ENCODE results near the gene SF3B4.
A peak's percentile ranks its signal among the peaks of the same experiment; 100 is the strongest.

SF3B4 gene

DNA sequence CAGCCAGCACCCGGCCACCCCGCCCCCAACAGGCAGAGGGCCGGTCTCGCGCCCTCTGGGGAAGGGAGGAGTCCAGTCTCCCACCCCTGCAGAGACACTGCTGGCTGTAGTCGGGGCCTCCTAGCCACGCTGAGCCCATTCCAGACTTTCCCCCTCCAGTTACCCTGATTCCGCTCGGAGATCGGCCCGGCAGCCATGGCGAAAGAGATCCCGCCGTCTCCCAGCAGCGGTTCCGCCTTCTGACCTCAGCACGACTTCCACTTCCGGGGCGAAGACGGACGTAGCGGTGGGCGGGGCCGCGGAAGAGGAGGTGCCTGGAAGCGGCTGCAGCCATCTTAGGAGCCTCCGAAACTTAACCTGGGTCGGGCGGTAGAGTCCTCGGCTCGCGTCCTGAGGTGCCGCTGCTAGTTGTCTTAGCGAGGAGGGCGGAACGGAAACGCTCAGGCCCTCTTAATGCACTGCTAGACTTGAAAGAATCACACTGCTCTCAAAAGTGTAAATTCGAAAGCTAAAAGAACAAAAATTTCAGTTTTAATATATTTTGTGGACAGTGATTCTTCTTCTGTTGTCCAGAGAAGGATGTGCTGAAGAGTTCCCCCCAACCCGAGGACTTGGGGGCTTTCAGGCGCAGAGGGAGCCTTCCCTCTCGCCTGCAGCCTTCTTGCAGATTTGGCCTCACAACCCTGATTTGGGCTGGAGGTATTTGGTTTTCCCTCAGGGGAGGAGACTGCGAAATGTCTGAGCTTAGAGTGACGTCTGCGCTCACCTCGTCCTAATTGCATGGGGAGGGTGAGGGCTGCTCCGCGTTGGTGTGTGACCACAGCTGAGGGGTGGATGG, at the start of gene SF3B4:
Gene SF3B4 (minus strand): TSS at position 241 of the 838 bp plus-strand sequence. CDS start 44 bp downstream, at position 197.
- TF ChIP-seq, protein P1, sequence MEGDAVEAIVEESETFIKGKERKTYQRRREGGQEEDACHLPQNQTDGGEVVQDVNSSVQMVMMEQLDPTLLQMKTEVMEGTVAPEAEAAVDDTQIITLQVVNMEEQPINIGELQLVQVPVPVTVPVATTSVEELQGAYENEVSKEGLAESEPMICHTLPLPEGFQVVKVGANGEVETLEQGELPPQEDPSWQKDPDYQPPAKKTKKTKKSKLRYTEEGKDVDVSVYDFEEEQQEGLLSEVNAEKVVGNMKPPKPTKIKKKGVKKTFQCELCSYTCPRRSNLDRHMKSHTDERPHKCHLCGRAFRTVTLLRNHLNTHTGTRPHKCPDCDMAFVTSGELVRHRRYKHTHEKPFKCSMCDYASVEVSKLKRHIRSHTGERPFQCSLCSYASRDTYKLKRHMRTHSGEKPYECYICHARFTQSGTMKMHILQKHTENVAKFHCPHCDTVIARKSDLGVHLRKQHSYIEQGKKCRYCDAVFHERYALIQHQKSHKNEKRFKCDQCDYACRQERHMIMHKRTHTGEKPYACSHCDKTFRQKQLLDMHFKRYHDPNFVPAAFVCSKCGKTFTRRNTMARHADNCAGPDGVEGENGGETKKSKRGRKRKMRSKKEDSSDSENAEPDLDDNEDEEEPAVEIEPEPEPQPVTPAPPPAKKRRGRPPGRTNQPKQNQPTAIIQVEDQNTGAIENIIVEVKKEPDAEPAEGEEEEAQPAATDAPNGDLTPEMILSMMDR (IDR thresholded peaks at IDR 0.05; ENCODE audit: low read depth, low read length), result no peak
- peak within 1 kb of the TSS; percentile 82 for H3K4me3 ChIP-seq (ENCODE audit: low read depth, low read length)

- TF ChIP-seq, protein P1 (IDR thresholded peaks at IDR 0.05; ENCODE audit: low read depth, low read length), result no peak
- H3K4me3 ChIP-seq (ENCODE audit: low read depth, low read length), result no peak overlapping the region
Measured at GRCh38 chr1:149977345-149977744, 49.7 kb upstream of the SF3B4 start.

GRCh38 chr1:149972547-149972946, 44.9 kb upstream of the SF3B4 start:
- TF ChIP-seq, protein P1 (IDR thresholded peaks at IDR 0.05; ENCODE audit: low read depth, low read length), result no peak

DNA sequence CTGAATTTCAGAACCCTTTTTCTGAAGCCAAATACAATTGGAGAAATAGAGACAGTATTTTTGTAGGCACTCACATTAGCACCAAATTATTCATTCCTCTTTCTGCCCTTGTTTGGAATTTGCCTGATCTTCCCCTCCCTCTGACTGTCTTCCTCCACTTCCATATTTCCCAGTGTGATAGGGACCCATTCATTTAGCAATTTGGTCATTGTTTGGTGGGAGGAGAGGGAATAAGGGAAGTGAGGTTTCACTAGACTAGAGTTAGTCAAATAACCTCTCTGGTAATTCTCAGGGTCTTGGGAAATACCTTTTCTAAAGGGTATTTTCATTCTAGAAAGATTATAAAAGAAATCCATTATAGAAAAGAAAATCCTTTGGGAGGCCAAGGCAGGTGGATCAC, 40.0 kb upstream of the SF3B4 start:
- no peak overlapping the region for H3K4me3 ChIP-seq (ENCODE audit: low read depth, low read length)
- TF ChIP-seq, protein P1 (IDR thresholded peaks at IDR 0.05; ENCODE audit: low read depth, low read length), result no peak

More at GRCh38 chr1:149972547-149972946, 44.9 kb upstream of the SF3B4 start:
- no peak overlapping the region for H3K4me3 ChIP-seq (ENCODE audit: low read depth, low read length)

DNA sequence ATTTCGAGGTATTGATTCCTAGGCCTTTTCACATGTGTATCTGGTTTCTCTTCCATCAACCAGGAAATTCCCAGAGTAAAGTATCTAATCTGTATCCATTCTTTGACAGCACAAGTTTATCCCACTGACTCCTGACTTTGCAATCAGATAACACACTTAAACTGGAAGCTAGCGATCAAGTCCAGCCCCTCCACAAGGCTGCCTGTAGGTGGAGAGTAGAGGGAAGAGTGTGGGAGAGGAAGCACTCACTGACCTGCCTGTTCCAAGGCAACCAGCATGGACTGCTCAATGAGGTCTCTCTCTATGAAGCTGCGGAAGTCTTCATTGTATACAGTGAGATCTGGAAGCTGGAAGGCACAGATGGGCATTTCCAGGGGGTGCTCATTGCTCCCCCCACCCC, 39.4 kb upstream of the SF3B4 start:
- TF ChIP-seq, protein P1 (IDR thresholded peaks at IDR 0.05; ENCODE audit: low read depth, low read length), result no peak

GRCh38 chr1:149966405-149966804, 38.8 kb upstream of the SF3B4 start:
- TF ChIP-seq, protein P1 (IDR thresholded peaks at IDR 0.05; ENCODE audit: low read depth, low read length), result no peak
- no peak overlapping the region for H3K4me3 ChIP-seq (ENCODE audit: low read depth, low read length)

More for the DNA sequence above, 39.4 kb upstream of the SF3B4 start:
- H3K4me3 ChIP-seq (ENCODE audit: low read depth, low read length), result no peak overlapping the region

GRCh38 chr1:149965440-149965839, 37.8 kb upstream of the SF3B4 start:
- TF ChIP-seq, protein P1 (IDR thresholded peaks at IDR 0.05; ENCODE audit: low read depth, low read length), result no peak
- H3K4me3 ChIP-seq (ENCODE audit: low read depth, low read length), result no peak overlapping the region

Measured in WI38 (cell line).